ENCODE data around the gene ICAM4. TPM values are rescaled to one million over a fixed set of nuclear protein-coding genes. Genes with fewer than 3 reads are reported as not detected.
A peak's percentile ranks its signal among the peaks of the same experiment; 100 is the strongest.

ICAM4 gene
- total and polyA plus RNA-seq, 9 of the 15 experiments (the other 6 are each of a cell fraction or from before 2014, with no cell fraction given) = 14.1 to 86.1 (median 29.6) TPM

GRCh38 chr19:10292789-10293636, 6.3 kb downstream of the ICAM4 start (continued):
- TF ChIP-seq ID3 (CRISPR knock-in tag; IDR thresholded peaks at IDR 0.05) = no peak
- peak; percentile 50; the same call in 1 of the 2 replicates for TF ChIP-seq ID3 (tag; IDR thresholded peaks at IDR 0.05)
- TF ChIP-seq YY1 (IDR thresholded peaks at IDR 0.05; ENCODE audit: borderline replicate concordance in 1 of 3, control insufficient read depth in 1 of 3, extremely low read depth in 1 of 3, insufficient read depth in 3 of 3, insufficient read length in 1 of 3, insufficient replicate concordance in 2 of 3, low read depth in 1 of 3, low read length in 2 of 3) = no peak
- 0 out of 2 replicates have a peak, but pooled peaks have one; percentile 49 for TF ChIP-seq KAT7 (CRISPR knock-in tag; IDR thresholded peaks at IDR 0.05; ENCODE audit: borderline replicate concordance)
- no peak for TF ChIP-seq BRCA1 (IDR thresholded peaks at IDR 0.05)
- 0 out of 2 replicates have a peak, but pooled peaks have one; percentile 20 for TF ChIP-seq BRCA1 (CRISPR knock-in tag; IDR thresholded peaks at IDR 0.05)
- no peak for TF ChIP-seq ZNF347 (CRISPR knock-in tag; IDR thresholded peaks at IDR 0.05; ENCODE audit: low read depth)
- no peak for TF ChIP-seq HIVEP1 (CRISPR knock-in tag; IDR thresholded peaks at IDR 0.05)
- no peak; the same call in 1 of the 2 replicates for TF ChIP-seq NCOA1 (IDR thresholded peaks at IDR 0.05; ENCODE audit: low read depth)
- TF ChIP-seq PML (IDR thresholded peaks at IDR 0.05; ENCODE audit: low read length) = no peak
- TF ChIP-seq SIN3B (IDR thresholded peaks at IDR 0.05; ENCODE audit: low read depth) = peak; percentile 17; the same call in 1 of the 2 replicates
- TF ChIP-seq CHD1 (IDR thresholded peaks at IDR 0.05; ENCODE audit: low read length) = peak; percentile 28
- TF ChIP-seq CEBPG (CRISPR knock-in tag; IDR thresholded peaks at IDR 0.05) = peak; percentile 31; the same call in 1 of the 2 replicates
- TF ChIP-seq CEBPG (tag; conservative IDR thresholded peaks at IDR 0.05 in 1 of 2, IDR thresholded peaks at IDR 0.05 in 1 of 2) = no peak
- TF ChIP-seq, protein P1, sequence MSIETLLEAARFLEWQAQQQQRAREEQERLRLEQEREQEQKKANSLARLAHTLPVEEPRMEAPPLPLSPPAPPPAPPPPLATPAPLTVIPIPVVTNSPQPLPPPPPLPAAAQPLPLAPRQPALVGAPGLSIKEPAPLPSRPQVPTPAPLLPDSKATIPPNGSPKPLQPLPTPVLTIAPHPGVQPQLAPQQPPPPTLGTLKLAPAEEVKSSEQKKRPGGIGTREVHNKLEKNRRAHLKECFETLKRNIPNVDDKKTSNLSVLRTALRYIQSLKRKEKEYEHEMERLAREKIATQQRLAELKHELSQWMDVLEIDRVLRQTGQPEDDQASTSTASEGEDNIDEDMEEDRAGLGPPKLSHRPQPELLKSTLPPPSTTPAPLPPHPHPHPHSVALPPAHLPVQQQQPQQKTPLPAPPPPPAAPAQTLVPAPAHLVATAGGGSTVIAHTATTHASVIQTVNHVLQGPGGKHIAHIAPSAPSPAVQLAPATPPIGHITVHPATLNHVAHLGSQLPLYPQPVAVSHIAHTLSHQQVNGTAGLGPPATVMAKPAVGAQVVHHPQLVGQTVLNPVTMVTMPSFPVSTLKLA (conservative IDR thresholded peaks at IDR 0.05) = peak in 1 of 2 experiments; percentile 22; a peak in 2 of 4 replicates
- peak; percentile 61; the same call in 1 of the 2 replicates for TF ChIP-seq TOE1 (IDR thresholded peaks at IDR 0.05; ENCODE audit: borderline replicate concordance)
- TF ChIP-seq TOE1 (CRISPR knock-in tag; IDR thresholded peaks at IDR 0.05; ENCODE audit: borderline replicate concordance, low read depth) = no peak
- TF ChIP-seq, protein P2, sequence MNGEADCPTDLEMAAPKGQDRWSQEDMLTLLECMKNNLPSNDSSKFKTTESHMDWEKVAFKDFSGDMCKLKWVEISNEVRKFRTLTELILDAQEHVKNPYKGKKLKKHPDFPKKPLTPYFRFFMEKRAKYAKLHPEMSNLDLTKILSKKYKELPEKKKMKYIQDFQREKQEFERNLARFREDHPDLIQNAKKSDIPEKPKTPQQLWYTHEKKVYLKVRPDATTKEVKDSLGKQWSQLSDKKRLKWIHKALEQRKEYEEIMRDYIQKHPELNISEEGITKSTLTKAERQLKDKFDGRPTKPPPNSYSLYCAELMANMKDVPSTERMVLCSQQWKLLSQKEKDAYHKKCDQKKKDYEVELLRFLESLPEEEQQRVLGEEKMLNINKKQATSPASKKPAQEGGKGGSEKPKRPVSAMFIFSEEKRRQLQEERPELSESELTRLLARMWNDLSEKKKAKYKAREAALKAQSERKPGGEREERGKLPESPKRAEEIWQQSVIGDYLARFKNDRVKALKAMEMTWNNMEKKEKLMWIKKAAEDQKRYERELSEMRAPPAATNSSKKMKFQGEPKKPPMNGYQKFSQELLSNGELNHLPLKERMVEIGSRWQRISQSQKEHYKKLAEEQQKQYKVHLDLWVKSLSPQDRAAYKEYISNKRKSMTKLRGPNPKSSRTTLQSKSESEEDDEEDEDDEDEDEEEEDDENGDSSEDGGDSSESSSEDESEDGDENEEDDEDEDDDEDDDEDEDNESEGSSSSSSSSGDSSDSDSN (IDR thresholded peaks at IDR 0.05; ENCODE audit: borderline replicate concordance in 1 of 2, low read depth in 2 of 2, low read length in 2 of 2) = peak; percentile 42 to 71; a peak in 2 of 4 replicates
- TF ChIP-seq TRIM24 (IDR thresholded peaks at IDR 0.05) = peak; percentile 15 to 28; a peak in 2 of 4 replicates
- TF ChIP-seq NR2C2 (CRISPR knock-in tag; IDR thresholded peaks at IDR 0.05) = peak; percentile 21; the same call in 1 of the 2 replicates
- TF ChIP-seq NR2C2 (tag; IDR thresholded peaks at IDR 0.05) = peak; percentile 50
